WTC11 (cell line): ENCODE measurements around the gene ZFYVE28. TPM values are rescaled to one million over a fixed set of nuclear protein-coding genes. Genes with fewer than 3 reads are reported as not detected.

ENCODE experiments used
- ATAC-seq: fragments of 200-7000 bp; cut with Tn5 transposase; 2 replicates; pipeline ENCODE4 v1.10.0; 2021; ENCODE audit warnings: mild to moderate bottlenecking, moderate library complexity
- CTCF ChIA-PET: fragments of 300-600 bp; sonication (Branson Sonifier 250); formaldehyde crosslinking; loops from one replicate; lab custom pipeline; 2021; ENCODE audit warnings: antibody characterized with exemption; lab: Charles Lee
- POLR2A ChIA-PET: fragments of 350-600 bp; sonication (Branson Sonifier 250); formaldehyde crosslinking; loops from one replicate; lab custom pipeline; 2021; ENCODE audit warnings: antibody characterized with exemption; lab: Charles Lee
- DNase-seq: peaks from one replicate; pipeline ENCODE4 v3.0.0; 2021; ENCODE audit warnings: low spot score
- H3K27ac Mint-ChIP-seq: 2 replicates; pipeline ENCODE4 v1.8.0; 2021; ENCODE audit warnings: mixed read lengths
- H3K27me3 Mint-ChIP-seq: 2 replicates; pipeline ENCODE4 v1.8.0; 2021; ENCODE audit warnings: low read depth, mild to moderate bottlenecking, moderate library complexity, mixed read lengths
- H3K36me3 Mint-ChIP-seq: 2 replicates; pipeline ENCODE4 v1.8.0; 2021; ENCODE audit warnings: mixed read lengths
- H3K4me1 Mint-ChIP-seq: 2 replicates; pipeline ENCODE4 v1.8.0; 2022; ENCODE audit warnings: mixed read lengths
- H3K4me3 Mint-ChIP-seq: 2 replicates; pipeline ENCODE4 v1.8.0; 2021; ENCODE audit warnings: mild to moderate bottlenecking, moderate library complexity, mixed read lengths
- H3K9me3 Mint-ChIP-seq: 2 replicates; pipeline ENCODE4 v1.8.0; 2021; ENCODE audit warnings: mixed read lengths
- CREM ChIP-seq: sonication (generic); formaldehyde crosslinking; IDR thresholded peaks from 2 replicates; pipeline ENCODE4 v1.8.1; 2022; ENCODE audit warnings: mild to moderate bottlenecking, missing genetic modification reagents, moderate library complexity
- FOXP4 ChIP-seq: sonication (generic); formaldehyde crosslinking; IDR thresholded peaks from 2 replicates; pipeline ENCODE4 v1.8.0; 2022; ENCODE audit warnings: mild to moderate bottlenecking, missing genetic modification reagents
- GABPB1 ChIP-seq: sonication (generic); formaldehyde crosslinking; IDR thresholded peaks from 2 replicates; pipeline ENCODE4 v1.8.1; 2023; ENCODE audit warnings: mild to moderate bottlenecking, missing genetic modification reagents
- GRHL2 ChIP-seq: fragments of 250-450 bp; sonication (Bioruptor Pico); IDR thresholded peaks from 2 replicates; pipeline ENCODE4 v1.8.0; 2022; ENCODE audit warnings: mild to moderate bottlenecking, moderate library complexity; ENCODE audit not compliant: insufficient replicate concordance, severe bottlenecking
- IRF2 ChIP-seq: sonication (generic); formaldehyde crosslinking; IDR thresholded peaks from 2 replicates; pipeline ENCODE4 v1.8.0; 2022; ENCODE audit warnings: low read depth, missing genetic modification reagents, borderline replicate concordance
- NR2C2 ChIP-seq: sonication (generic); formaldehyde crosslinking; IDR thresholded peaks from 2 replicates; pipeline ENCODE4 v1.8.0; 2022; ENCODE audit warnings: mild to moderate bottlenecking, missing genetic modification reagents
- PREB ChIP-seq: sonication (generic); formaldehyde crosslinking; IDR thresholded peaks from 2 replicates; pipeline ENCODE4 v1.8.1; 2022; ENCODE audit warnings: mild to moderate bottlenecking, missing genetic modification reagents, moderate library complexity, borderline replicate concordance
- PRRX2 ChIP-seq: fragments of 250-450 bp; sonication (Bioruptor Pico); IDR thresholded peaks from 2 replicates; pipeline ENCODE4 v1.8.0; 2021; ENCODE audit warnings: mild to moderate bottlenecking
- USF2 ChIP-seq: sonication (generic); formaldehyde crosslinking; IDR thresholded peaks from 2 replicates; pipeline ENCODE4 v1.8.1; 2023; ENCODE audit warnings: mild to moderate bottlenecking, missing genetic modification reagents, moderate library complexity
- ZNF121 ChIP-seq: sonication (generic); formaldehyde crosslinking; IDR thresholded peaks from 2 replicates; pipeline ENCODE4 v1.8.0; 2023; ENCODE audit warnings: missing genetic modification reagents
- ZNF138 ChIP-seq: sonication (generic); formaldehyde crosslinking; conservative IDR thresholded peaks from 2 replicates; pipeline ENCODE4 v1.8.1; 2022; ENCODE audit warnings: mild to moderate bottlenecking, moderate library complexity, missing genetic modification reagents
- ZNF232 ChIP-seq: sonication (generic); formaldehyde crosslinking; IDR thresholded peaks from 2 replicates; pipeline ENCODE4 v1.8.0; 2022; ENCODE audit warnings: mild to moderate bottlenecking, missing genetic modification reagents
- ZNF317 ChIP-seq: sonication (generic); formaldehyde crosslinking; IDR thresholded peaks from 2 replicates; pipeline ENCODE4 v1.8.1; 2023; ENCODE audit warnings: low read depth, mild to moderate bottlenecking, moderate library complexity, missing genetic modification reagents, borderline replicate concordance
- ZNF396 ChIP-seq: fragments of 250-450 bp; sonication (Bioruptor Pico); IDR thresholded peaks from 2 replicates; pipeline ENCODE4 v1.8.0; 2021; ENCODE audit warnings: mild to moderate bottlenecking, moderate library complexity, borderline replicate concordance
- ZNF416 ChIP-seq: fragments of 250-450 bp; sonication (Bioruptor Pico); IDR thresholded peaks from 2 replicates; pipeline ENCODE4 v1.9.0; 2021; ENCODE audit warnings: mild to moderate bottlenecking, inconsistent platforms
- total RNA-seq: library from RNA; stranded (reverse); gene quantifications from 3 replicates; pipeline ENCODE4 v1.2.3, GENCODE V29; 2021
- TF ChIP-seq, protein P1 (sequence below): sonication (generic); formaldehyde crosslinking; IDR thresholded peaks from 2 replicates; pipeline ENCODE4 v1.8.1; 2023; ENCODE audit warnings: mild to moderate bottlenecking, moderate library complexity, missing genetic modification reagents
- TF ChIP-seq, protein P2 (sequence below): sonication (generic); formaldehyde crosslinking; IDR thresholded peaks from 2 replicates; pipeline ENCODE4 v1.8.0; 2023; ENCODE audit warnings: missing genetic modification reagents, mild to moderate bottlenecking, borderline replicate concordance
- TF ChIP-seq, protein P3 (sequence below): sonication (generic); formaldehyde crosslinking; IDR thresholded peaks from 2 replicates; pipeline ENCODE4 v1.8.1; 2022; ENCODE audit warnings: mild to moderate bottlenecking, moderate library complexity, missing genetic modification reagents

ZFYVE28 gene
- total RNA-seq, 1 experiment from 2014 or later: 7.8 TPM

DNA sequence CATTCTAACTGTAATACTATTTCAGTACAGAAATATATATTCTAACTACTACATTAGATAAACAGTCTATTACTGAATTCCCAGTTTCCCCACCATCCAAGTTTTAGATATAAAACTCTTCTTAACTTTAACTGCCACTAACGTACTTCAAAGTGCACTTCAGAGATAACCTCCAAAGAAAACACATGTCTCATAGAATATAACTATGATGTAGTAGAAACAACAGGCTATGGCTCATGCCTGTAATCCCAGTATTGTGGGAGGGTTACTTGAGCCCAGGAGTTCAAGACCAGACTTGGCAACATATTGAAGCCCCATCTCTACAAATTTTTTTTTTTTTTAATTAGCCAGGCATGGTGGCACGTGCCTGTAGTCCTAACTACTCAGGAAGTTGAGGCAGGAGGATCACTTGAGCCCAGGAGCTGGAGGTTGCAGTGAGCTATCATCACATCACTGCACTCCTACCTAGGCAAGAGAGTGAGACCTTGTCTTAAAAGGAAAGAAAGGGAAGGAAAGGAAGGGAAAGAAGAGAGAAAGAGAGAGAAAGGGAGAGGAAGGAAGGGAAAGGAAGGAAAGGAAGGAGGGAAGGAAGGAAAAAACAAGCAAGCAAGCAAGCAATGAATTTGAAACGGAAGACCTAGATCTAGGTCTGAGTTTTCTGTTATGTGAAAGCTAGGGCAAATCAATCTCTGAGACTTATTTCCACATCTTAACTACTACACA is 181.3 kb downstream of the ZFYVE28 start (continued):
- TF ChIP-seq USF2 (CRISPR knock-in tag) (no peak), ZNF121 (CRISPR knock-in tag) (no peak), NR2C2 (CRISPR knock-in tag) (no peak), GABPB1 (no peak), ZNF396 (CRISPR knock-in tag) (no peak), ZNF138 (CRISPR knock-in tag) (no peak), GRHL2 (CRISPR knock-in tag) (no peak), PREB (no peak), ZNF317 (no peak)
- TF ChIP-seq, protein P1, sequence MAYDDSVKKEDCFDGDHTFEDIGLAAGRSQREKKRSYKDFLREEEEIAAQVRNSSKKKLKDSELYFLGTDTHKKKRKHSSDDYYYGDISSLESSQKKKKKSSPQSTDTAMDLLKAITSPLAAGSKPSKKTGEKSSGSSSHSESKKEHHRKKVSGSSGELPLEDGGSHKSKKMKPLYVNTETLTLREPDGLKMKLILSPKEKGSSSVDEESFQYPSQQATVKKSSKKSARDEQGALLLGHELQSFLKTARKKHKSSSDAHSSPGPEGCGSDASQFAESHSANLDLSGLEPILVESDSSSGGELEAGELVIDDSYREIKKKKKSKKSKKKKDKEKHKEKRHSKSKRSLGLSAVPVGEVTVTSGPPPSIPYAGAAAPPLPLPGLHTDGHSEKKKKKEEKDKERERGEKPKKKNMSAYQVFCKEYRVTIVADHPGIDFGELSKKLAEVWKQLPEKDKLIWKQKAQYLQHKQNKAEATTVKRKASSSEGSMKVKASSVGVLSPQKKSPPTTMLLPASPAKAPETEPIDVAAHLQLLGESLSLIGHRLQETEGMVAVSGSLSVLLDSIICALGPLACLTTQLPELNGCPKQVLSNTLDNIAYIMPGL (CRISPR knock-in tag): no peak
- TF ChIP-seq, protein P2, sequence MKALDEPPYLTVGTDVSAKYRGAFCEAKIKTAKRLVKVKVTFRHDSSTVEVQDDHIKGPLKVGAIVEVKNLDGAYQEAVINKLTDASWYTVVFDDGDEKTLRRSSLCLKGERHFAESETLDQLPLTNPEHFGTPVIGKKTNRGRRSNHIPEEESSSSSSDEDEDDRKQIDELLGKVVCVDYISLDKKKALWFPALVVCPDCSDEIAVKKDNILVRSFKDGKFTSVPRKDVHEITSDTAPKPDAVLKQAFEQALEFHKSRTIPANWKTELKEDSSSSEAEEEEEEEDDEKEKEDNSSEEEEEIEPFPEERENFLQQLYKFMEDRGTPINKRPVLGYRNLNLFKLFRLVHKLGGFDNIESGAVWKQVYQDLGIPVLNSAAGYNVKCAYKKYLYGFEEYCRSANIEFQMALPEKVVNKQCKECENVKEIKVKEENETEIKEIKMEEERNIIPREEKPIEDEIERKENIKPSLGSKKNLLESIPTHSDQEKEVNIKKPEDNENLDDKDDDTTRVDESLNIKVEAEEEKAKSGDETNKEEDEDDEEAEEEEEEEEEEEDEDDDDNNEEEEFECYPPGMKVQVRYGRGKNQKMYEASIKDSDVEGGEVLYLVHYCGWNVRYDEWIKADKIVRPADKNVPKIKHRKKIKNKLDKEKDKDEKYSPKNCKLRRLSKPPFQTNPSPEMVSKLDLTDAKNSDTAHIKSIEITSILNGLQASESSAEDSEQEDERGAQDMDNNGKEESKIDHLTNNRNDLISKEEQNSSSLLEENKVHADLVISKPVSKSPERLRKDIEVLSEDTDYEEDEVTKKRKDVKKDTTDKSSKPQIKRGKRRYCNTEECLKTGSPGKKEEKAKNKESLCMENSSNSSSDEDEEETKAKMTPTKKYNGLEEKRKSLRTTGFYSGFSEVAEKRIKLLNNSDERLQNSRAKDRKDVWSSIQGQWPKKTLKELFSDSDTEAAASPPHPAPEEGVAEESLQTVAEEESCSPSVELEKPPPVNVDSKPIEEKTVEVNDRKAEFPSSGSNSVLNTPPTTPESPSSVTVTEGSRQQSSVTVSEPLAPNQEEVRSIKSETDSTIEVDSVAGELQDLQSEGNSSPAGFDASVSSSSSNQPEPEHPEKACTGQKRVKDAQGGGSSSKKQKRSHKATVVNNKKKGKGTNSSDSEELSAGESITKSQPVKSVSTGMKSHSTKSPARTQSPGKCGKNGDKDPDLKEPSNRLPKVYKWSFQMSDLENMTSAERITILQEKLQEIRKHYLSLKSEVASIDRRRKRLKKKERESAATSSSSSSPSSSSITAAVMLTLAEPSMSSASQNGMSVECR (CRISPR knock-in tag): no peak

- no peak for ATAC-seq
- H3K4me3 Mint-ChIP-seq: no peak overlapping the region
- H3K27me3 Mint-ChIP-seq: 0 out of 2 replicates have a peak, but pooled peaks cover 4% of the 10 kb centered on the region
- ChIA-PET POLR2A (no interaction called here), CTCF (interaction anchor here (0.6 to 0.8 kb wide), 2 partner anchors 102 to 211 kb away, joined by 3 to 4 read pairs; no protein-coding TSS in a partner anchor)
- no peaks in the 10 kb centered on the region for H3K4me1 Mint-ChIP-seq
- H3K9me3 Mint-ChIP-seq: no peaks in the 10 kb centered on the region
- DNase-seq: no peak
- TF ChIP-seq USF2 (CRISPR knock-in tag): no peak
- TF ChIP-seq IRF2 (CRISPR knock-in tag): no peak
- H3K27ac Mint-ChIP-seq: no peak overlapping the region
- peaks cover 12% of the 10 kb centered on the region for H3K36me3 Mint-ChIP-seq
Measured at GRCh38 chr4:2231082-2231481, 187.4 kb downstream of the ZFYVE28 start.

DNA sequence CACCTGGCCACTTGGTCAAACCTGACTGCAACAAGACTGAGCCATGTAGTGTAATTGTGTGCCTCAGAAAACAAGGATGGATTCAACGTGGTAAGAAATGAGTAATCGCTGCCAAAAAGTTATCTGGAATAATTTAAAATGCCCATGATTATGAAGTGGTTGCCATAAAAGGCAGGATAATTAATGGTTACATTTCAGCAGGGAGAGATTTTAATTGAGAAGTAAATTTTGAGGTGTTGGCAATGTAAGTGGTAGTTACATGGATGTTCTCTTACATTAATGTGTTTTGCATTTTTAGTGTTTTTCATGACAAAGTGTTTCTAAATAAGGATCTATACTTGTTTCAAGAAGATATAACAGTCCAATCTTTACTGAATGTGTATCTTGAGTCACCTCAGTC is 192.2 kb downstream of the ZFYVE28 start:
- Mint-ChIP-seq H3K4me1 (peaks cover 24% of the 10 kb centered on the region), H3K4me3 (no peak overlapping the region), H3K9me3 (no peaks in the 10 kb centered on the region), H3K27me3 (peaks cover 34% of the 10 kb centered on the region), H3K27ac (no peak overlapping the region), H3K36me3 (peaks cover 1% of the 10 kb centered on the region; the same call in 1 of the 2 replicates)
- ChIA-PET POLR2A (no interaction called here), CTCF (interaction anchor here (1.9 kb wide), 1 partner anchor 216 kb away, joined by 6 read pairs; no protein-coding TSS in a partner anchor)
- no peak for DNase-seq
- no peak for ATAC-seq
- TF ChIP-seq ZNF232 (CRISPR knock-in tag) (no peak), IRF2 (CRISPR knock-in tag) (no peak), CREM (CRISPR knock-in tag) (no peak), PRRX2 (CRISPR knock-in tag) (no peak), FOXP4 (CRISPR knock-in tag) (no peak), ZNF416 (CRISPR knock-in tag) (no peak), USF2 (CRISPR knock-in tag) (no peak)
- TF ChIP-seq, protein P3, sequence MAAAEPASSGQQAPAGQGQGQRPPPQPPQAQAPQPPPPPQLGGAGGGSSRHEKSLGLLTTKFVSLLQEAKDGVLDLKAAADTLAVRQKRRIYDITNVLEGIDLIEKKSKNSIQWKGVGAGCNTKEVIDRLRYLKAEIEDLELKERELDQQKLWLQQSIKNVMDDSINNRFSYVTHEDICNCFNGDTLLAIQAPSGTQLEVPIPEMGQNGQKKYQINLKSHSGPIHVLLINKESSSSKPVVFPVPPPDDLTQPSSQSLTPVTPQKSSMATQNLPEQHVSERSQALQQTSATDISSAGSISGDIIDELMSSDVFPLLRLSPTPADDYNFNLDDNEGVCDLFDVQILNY (CRISPR knock-in tag): no peak
